GM12874 (cell line): ENCODE measurements around the gene CCNB1IP1.

Source experiments
- CTCF ChIP-seq: IDR thresholded peaks from 2 replicates; pipeline ENCODE4 v1.5.1; 2011; ENCODE audit warnings: low read depth, mild to moderate bottlenecking, control low read depth, low read length, moderate library complexity; ENCODE audit not compliant: insufficient read depth

CCNB1IP1 gene

DNA sequence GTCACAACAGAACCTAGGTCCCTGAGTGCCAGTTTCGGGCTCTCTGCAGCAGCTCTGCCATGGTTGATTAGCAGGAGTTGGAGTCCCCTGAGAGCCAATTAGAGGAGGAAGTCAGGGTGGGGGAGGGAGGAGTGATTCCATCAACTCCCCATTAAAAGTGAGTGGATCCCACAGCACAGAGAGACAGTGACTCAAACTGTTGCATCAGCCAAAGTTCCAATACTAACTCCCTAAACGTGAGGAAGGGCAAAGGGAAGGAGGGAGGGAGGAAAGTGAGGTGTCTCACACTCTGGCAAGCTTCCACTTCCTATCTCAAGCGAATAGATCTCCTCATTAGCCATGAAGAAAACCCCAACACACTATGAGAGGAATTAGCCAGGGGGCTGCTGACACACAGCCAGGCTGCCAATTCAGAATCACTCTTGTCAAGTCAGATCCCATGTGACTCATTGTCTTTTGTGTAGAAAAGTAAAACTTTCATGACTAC is 70.4 kb downstream of the CCNB1IP1 start:
- TF ChIP-seq CTCF: no peak
